Neural cell (in vitro differentiated cells): ENCODE data around the gene VWA3B.
"Not testable (repeated sequence)": the region's sequence is repeated elsewhere in the genome, so short reads cannot be mapped to it uniquely, and the experiment has no call there.

Experiments used
- POLR2AphosphoS5 ChIP-seq: IDR thresholded peaks from 2 replicates; pipeline ENCODE4 v1.6.1; 2012
- RAD21 ChIP-seq: fragments of 450-650 bp; conservative IDR thresholded peaks from 2 replicates; pipeline ENCODE4 v1.6.1; 2014; ENCODE audit warnings: antibody characterized with exemption, mild to moderate bottlenecking, moderate library complexity
- TAF1 ChIP-seq: IDR thresholded peaks from 2 replicates; pipeline ENCODE4 v1.6.1; 2012; ENCODE audit warnings: low read depth
- TF ChIP-seq, protein P1 (sequence below): fragments of 450-650 bp; IDR thresholded peaks from 2 replicates; pipeline ENCODE4 v1.5.1; 2014; ENCODE audit warnings: antibody characterized with exemption, mild to moderate bottlenecking, moderate library complexity; ENCODE audit not compliant: poor library complexity, severe bottlenecking

DNA sequence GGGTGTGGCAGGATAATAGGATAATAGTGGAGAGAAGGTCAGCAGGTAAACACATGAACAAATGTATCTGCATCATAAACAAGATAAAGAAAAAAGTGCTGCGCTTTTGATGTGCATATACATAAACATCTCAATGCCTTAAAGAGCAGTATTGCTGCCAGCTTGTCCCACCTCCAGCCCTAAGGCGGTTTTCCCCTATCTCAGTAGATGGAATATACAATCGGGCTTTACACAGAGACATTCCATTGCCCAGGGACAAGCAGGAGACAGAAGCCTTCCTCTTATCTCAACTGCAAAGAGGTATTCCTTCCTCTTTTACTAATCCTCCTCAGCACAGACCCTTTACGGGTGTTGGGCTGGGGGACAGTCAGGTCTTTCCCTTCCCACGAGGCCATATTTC lies 43.1 kb downstream of the VWA3B start:
- TF ChIP-seq POLR2AphosphoS5, TAF1, RAD21: not testable (repeated sequence)
- TF ChIP-seq, protein P1, sequence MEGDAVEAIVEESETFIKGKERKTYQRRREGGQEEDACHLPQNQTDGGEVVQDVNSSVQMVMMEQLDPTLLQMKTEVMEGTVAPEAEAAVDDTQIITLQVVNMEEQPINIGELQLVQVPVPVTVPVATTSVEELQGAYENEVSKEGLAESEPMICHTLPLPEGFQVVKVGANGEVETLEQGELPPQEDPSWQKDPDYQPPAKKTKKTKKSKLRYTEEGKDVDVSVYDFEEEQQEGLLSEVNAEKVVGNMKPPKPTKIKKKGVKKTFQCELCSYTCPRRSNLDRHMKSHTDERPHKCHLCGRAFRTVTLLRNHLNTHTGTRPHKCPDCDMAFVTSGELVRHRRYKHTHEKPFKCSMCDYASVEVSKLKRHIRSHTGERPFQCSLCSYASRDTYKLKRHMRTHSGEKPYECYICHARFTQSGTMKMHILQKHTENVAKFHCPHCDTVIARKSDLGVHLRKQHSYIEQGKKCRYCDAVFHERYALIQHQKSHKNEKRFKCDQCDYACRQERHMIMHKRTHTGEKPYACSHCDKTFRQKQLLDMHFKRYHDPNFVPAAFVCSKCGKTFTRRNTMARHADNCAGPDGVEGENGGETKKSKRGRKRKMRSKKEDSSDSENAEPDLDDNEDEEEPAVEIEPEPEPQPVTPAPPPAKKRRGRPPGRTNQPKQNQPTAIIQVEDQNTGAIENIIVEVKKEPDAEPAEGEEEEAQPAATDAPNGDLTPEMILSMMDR, result not testable (repeated sequence)
